Type B pancreatic cell (in vitro differentiated cells): Measurements from ENCODE around the gene TMEM150C. TPM values are rescaled to one million over a fixed set of nuclear protein-coding genes. Genes with fewer than 3 reads are reported as not detected.
A peak's percentile ranks its signal among the peaks of the same experiment; 100 is the strongest.
"Not testable (repeated sequence)": the region's sequence is repeated elsewhere in the genome, so short reads cannot be mapped to it uniquely, and the experiment has no call there.

Experiments used
- DNase-seq: peaks from one replicate; pipeline ENCODE4 v3.0.0; 2021; ENCODE audit warnings: mixed read lengths; ENCODE audit not compliant: unreplicated experiment; ENCODE audit errors: extremely low spot score
- H3K27ac Mint-ChIP-seq: 2 replicates; pipeline ENCODE4 v1.8.0; 2021; ENCODE audit warnings: mild to moderate bottlenecking, mixed read lengths
- H3K27me3 Mint-ChIP-seq: 2 replicates; pipeline ENCODE4 v1.8.0; 2021; ENCODE audit warnings: mixed read lengths
- H3K36me3 Mint-ChIP-seq: 2 replicates; pipeline ENCODE4 v1.8.0; 2021; ENCODE audit warnings: mixed read lengths
- H3K4me1 Mint-ChIP-seq: one replicate; pipeline ENCODE4 v1.8.0; 2021; ENCODE audit warnings: mixed read lengths; ENCODE audit not compliant: unreplicated experiment
- H3K4me3 Mint-ChIP-seq: 2 replicates; pipeline ENCODE4 v1.8.0; 2021; ENCODE audit warnings: mild to moderate bottlenecking, mixed read lengths
- H3K9me3 Mint-ChIP-seq: 2 replicates; pipeline ENCODE4 v1.8.0; 2021; ENCODE audit warnings: mixed read lengths
- CTCF ChIP-seq: fragments of 200-600 bp; sonication (generic); conservative IDR thresholded peaks from 2 replicates; pipeline ENCODE4 v1.5.0; 2021; ENCODE audit warnings: antibody characterized with exemption, mild to moderate bottlenecking
- total RNA-seq: library from RNA; stranded (reverse); gene quantifications from 2 replicates; pipeline ENCODE4 v1.2.1, GENCODE V29; 2021; ENCODE audit warnings: low replicate concordance

The TMEM150C gene
- total RNA-seq, 1 donor from 2014 or later: 5.7 TPM

- Mint-ChIP-seq H3K36me3 (no peaks in the 10 kb centered on the region), H3K9me3 (no peaks in the 10 kb centered on the region), H3K27ac (no peak overlapping the region), H3K4me3 (peak overlapping the region; percentile 67), H3K27me3 (peaks cover 44% of the 10 kb centered on the region), H3K4me1 (peaks cover 16% of the 10 kb centered on the region)
- no peak for TF ChIP-seq CTCF
- DNase-seq: no peak
Measured at GRCh38 chr4:82559735-82560120, 2.1 kb downstream of the TMEM150C start.

- peaks cover 44% of the 10 kb centered on the region for H3K27me3 Mint-ChIP-seq
- peak overlapping the region; percentile 67 for H3K4me3 Mint-ChIP-seq
Measured at GRCh38 chr4:82559090-82559734, 2.6 kb downstream of the TMEM150C start.

GRCh38 chr4:82555276-82555675 is 6.5 kb downstream of the TMEM150C start:
- Mint-ChIP-seq H3K9me3 (peaks cover 4% of the 10 kb centered on the region), H3K27me3 (peaks cover 14% of the 10 kb centered on the region), H3K27ac (no peak overlapping the region), H3K4me1 (peaks cover 4% of the 10 kb centered on the region), H3K36me3 (no peaks in the 10 kb centered on the region), H3K4me3 (no peak overlapping the region)
- DNase-seq: no peak
- peak; percentile 35 for TF ChIP-seq CTCF

More at GRCh38 chr4:82559090-82559734, 2.6 kb downstream of the TMEM150C start:
- Mint-ChIP-seq H3K4me1 (peaks cover 16% of the 10 kb centered on the region), H3K27ac (peak overlapping the region; percentile 55)
- not testable (repeated sequence) for H3K36me3 Mint-ChIP-seq, DNase-seq, H3K9me3 Mint-ChIP-seq

- DNase-seq: no peak
- H3K36me3 Mint-ChIP-seq: peaks cover 3% of the 10 kb centered on the region
- TF ChIP-seq CTCF: no peak
- H3K27me3 Mint-ChIP-seq: no peaks in the 10 kb centered on the region
- no peaks in the 10 kb centered on the region for H3K4me1 Mint-ChIP-seq
- peaks cover 4% of the 10 kb centered on the region for H3K9me3 Mint-ChIP-seq
- H3K27ac Mint-ChIP-seq: no peak overlapping the region
- no peak overlapping the region for H3K4me3 Mint-ChIP-seq
Measured at GRCh38 chr4:82553020-82553419, 8.8 kb downstream of the TMEM150C start.

- no peak overlapping the region for H3K27ac Mint-ChIP-seq
- peaks cover 3% of the 10 kb centered on the region for H3K36me3 Mint-ChIP-seq
- no peaks in the 10 kb centered on the region for H3K4me1 Mint-ChIP-seq
- H3K27me3 Mint-ChIP-seq: no peaks in the 10 kb centered on the region
- TF ChIP-seq CTCF: no peak
- DNase-seq: no peak
- no peak overlapping the region for H3K4me3 Mint-ChIP-seq
- peaks cover 4% of the 10 kb centered on the region for H3K9me3 Mint-ChIP-seq
Measured at GRCh38 chr4:82551734-82552133, 10.1 kb downstream of the TMEM150C start.

- not testable (repeated sequence) for DNase-seq, H3K4me1 Mint-ChIP-seq, H3K4me3 Mint-ChIP-seq, H3K27ac Mint-ChIP-seq, H3K27me3 Mint-ChIP-seq, H3K9me3 Mint-ChIP-seq, H3K36me3 Mint-ChIP-seq
Measured at GRCh38 chr4:82547850-82548249, 13.9 kb downstream of the TMEM150C start.

GRCh38 chr4:82543131-82543530 is 18.7 kb downstream of the TMEM150C start:
- no peaks in the 10 kb centered on the region for H3K36me3 Mint-ChIP-seq
- no peaks in the 10 kb centered on the region for H3K27me3 Mint-ChIP-seq

More at GRCh38 chr4:82543131-82543530, 18.7 kb downstream of the TMEM150C start:
- Mint-ChIP-seq H3K4me3 (no peak overlapping the region), H3K4me1 (peaks cover 5% of the 10 kb centered on the region), H3K9me3 (no peaks in the 10 kb centered on the region), H3K27ac (no peak overlapping the region)
- no peak for DNase-seq
- no peak for TF ChIP-seq CTCF
